B cell (primary cell): ENCODE measurements around the gene DUSP1. TPM values are rescaled to one million over a fixed set of nuclear protein-coding genes. Genes with fewer than 3 reads are reported as not detected.

Experiments used
- ATAC-seq: fragments of 200-7000 bp; cut with Tn5 transposase; one replicate; pipeline ENCODE4 v1.10.0; 2021; ENCODE audit warnings: low read depth, mild to moderate bottlenecking, moderate number of reproducible peaks, moderate library complexity
- CTCF ChIA-PET: fragments of 350-600 bp; sonication (Branson Sonifier 250); formaldehyde crosslinking; loops from one replicate; lab custom pipeline; 2021; ENCODE audit warnings: antibody characterized with exemption, inconsistent platforms; lab: Charles Lee
- POLR2A ChIA-PET: fragments of 350-600 bp; sonication (Branson Sonifier 250); formaldehyde crosslinking; loops from one replicate; lab custom pipeline; 2021; ENCODE audit warnings: antibody characterized with exemption; lab: Charles Lee
- DNase-seq: peaks from one replicate; pipeline ENCODE4 v3.0.0; 2013
- H2AFZ ChIP-seq: 2 replicates; pipeline ENCODE4 v1.6.1; 2012; ENCODE audit warnings: mild to moderate bottlenecking, low read depth, low read length; ENCODE audit not compliant: insufficient read depth, poor library complexity, severe bottlenecking
- H3K27ac ChIP-seq, 2 donors: 1 replicate in 1 of 2; 2 replicates in 1 of 2; pipeline ENCODE4 v1.5.1; 2012 to 2013; ENCODE audit warnings: low read length in 2 of 2, mild to moderate bottlenecking in 2 of 2, moderate library complexity in 1 of 2
- H3K27me3 ChIP-seq, 4 experiments: fragments of 200-600 bp in 1 of 4; sonication (generic) in 1 of 4; replicated peaks in 1 of 4; 1 replicate in 2 of 4; 2 replicates in 2 of 4; pipeline versions ENCODE4 v1.6.1 to v1.7.0; 2013 to 2016; ENCODE audit warnings: low read length in 3 of 4, mild to moderate bottlenecking in 2 of 4, mixed read lengths in 1 of 4, moderate library complexity in 1 of 4; ENCODE audit not compliant: insufficient read depth in 4 of 4, control insufficient read depth in 3 of 4; ENCODE audit errors: control extremely low read depth in 1 of 4
- H3K36me3 ChIP-seq, 2 experiments: replicated peaks in 1 of 2; 1 replicate in 1 of 2; 2 replicates in 1 of 2; pipeline versions ENCODE4 v1.6.1 to v1.7.1; 2013; ENCODE audit warnings: low read length in 1 of 2; ENCODE audit not compliant: insufficient read depth in 2 of 2, control insufficient read depth in 1 of 2; ENCODE audit errors: control extremely low read depth in 1 of 2, extremely low read depth in 1 of 2
- H3K4me1 ChIP-seq, 2 donors: fragments of 200-600 bp in 1 of 2; sonication (generic) in 1 of 2; 1 replicate in 1 of 2; 2 replicates in 1 of 2; pipeline versions ENCODE4 v1.5.1 to v1.6.1; 2013 to 2017; ENCODE audit warnings: low read length in 2 of 2; ENCODE audit not compliant: control insufficient read depth in 2 of 2, insufficient read depth in 2 of 2
- H3K4me2 ChIP-seq: replicated peaks from 2 replicates; pipeline ENCODE3; 2012; ENCODE audit warnings: mild to moderate bottlenecking, low read depth, low read length; ENCODE audit not compliant: poor library complexity, severe bottlenecking
- H3K4me3 ChIP-seq, 5 experiments: fragments of 200-600 bp in 1 of 5; sonication (generic) in 1 of 5; 1 replicate in 3 of 5; 2 replicates in 2 of 5; pipeline versions ENCODE4 v1.5.1 to v1.7.0; 2011 to 2016; ENCODE audit warnings: low read length in 4 of 5, mild to moderate bottlenecking in 4 of 5, low read depth in 2 of 5, control low read depth in 1 of 5, moderate library complexity in 1 of 5; ENCODE audit not compliant: insufficient read depth in 1 of 5; ENCODE audit errors: control extremely low read depth in 1 of 5, extremely low read depth in 1 of 5
- H3K79me2 ChIP-seq: fragments of 200-600 bp; sonication (generic); one replicate; pipeline ENCODE4 v1.6.0; 2016; ENCODE audit warnings: low read length; ENCODE audit not compliant: control insufficient read depth, insufficient read depth
- H3K9ac ChIP-seq: fragments of 200-600 bp; sonication (generic); 2 replicates; pipeline ENCODE4 v1.6.1; 2017; ENCODE audit warnings: mild to moderate bottlenecking, low read length, moderate library complexity
- H3K9me3 ChIP-seq, 3 donors: one replicate each; pipeline versions ENCODE4 v1.6.1 to v1.7.1; 2013; ENCODE audit warnings: low read length in 2 of 3; ENCODE audit not compliant: control insufficient read depth in 2 of 3, insufficient read depth in 1 of 3; ENCODE audit errors: control extremely low read depth in 1 of 3
- H4K20me1 ChIP-seq: 2 replicates; pipeline ENCODE4 v1.6.0; 2012; ENCODE audit warnings: mild to moderate bottlenecking, low read length; ENCODE audit not compliant: insufficient read depth, control insufficient read depth, poor library complexity, severe bottlenecking
- H3K27ac Mint-ChIP-seq: one replicate; pipeline ENCODE4 v1.8.0; 2021; ENCODE audit warnings: mixed read lengths
- H3K27me3 Mint-ChIP-seq: one replicate; pipeline ENCODE4 v1.8.0; 2021; ENCODE audit warnings: mixed read lengths
- H3K4me1 Mint-ChIP-seq: one replicate; pipeline ENCODE4 v1.8.0; 2021; ENCODE audit warnings: mixed read lengths
- H3K4me3 Mint-ChIP-seq: one replicate; pipeline ENCODE4 v1.8.0; 2021; ENCODE audit warnings: mixed read lengths
- H3K9me3 Mint-ChIP-seq: one replicate; pipeline ENCODE4 v1.8.0; 2022; ENCODE audit warnings: mixed read lengths; ENCODE audit not compliant: insufficient read depth
- EZH2 ChIP-seq: IDR thresholded peaks from 2 replicates; pipeline ENCODE4 v1.6.1; 2012; ENCODE audit warnings: borderline replicate concordance, low read depth, mild to moderate bottlenecking, moderate library complexity, low read length; ENCODE audit not compliant: insufficient read depth, poor library complexity, severe bottlenecking
- WGBS: methylation state at CpG from one replicate; pipeline ENCODE4 v1.1.5; 2013; ENCODE audit warnings: missing lambda C conversion rate; ENCODE audit not compliant: insufficient coverage; 5-methylcytosine and 5-hydroxymethylcytosine counted together
- intact Hi-C: fragments of 100-400 bp; cut with micrococcal nuclease; formaldehyde crosslinking; loops from one replicate; pipeline ENCODE4 v1.10.0; 2022
- polyA plus RNA-seq: library from polyadenylated mRNA; depleted of rRNA; stranded (reverse); fragments of >200 nt; gene quantifications from 2 replicates; pipeline ENCODE4 v1.2.3, GENCODE V29; 2012
- total RNA-seq, 2 donors: library from RNA; stranded (reverse); fragments of 120-200 nt in 1 of 2; gene quantifications; 1 replicate in 1 of 2; 2 replicates in 1 of 2; pipeline versions ENCODE4 v1.2.3 to v1.2.4, GENCODE V29; 2013 to 2022
- TF ChIP-seq, protein P1 (sequence below): fragments of 200-600 bp; IDR thresholded peaks from one replicate; pipeline ENCODE4 v1.8.0; 2022; ENCODE audit warnings: antibody characterized with exemption, mild to moderate bottlenecking

DUSP1 gene
- total and polyA plus RNA-seq, 2 donors (not counting 1 experiment from before 2014, with no cell fraction given), result 71.2 to 4,228 TPM

DNA sequence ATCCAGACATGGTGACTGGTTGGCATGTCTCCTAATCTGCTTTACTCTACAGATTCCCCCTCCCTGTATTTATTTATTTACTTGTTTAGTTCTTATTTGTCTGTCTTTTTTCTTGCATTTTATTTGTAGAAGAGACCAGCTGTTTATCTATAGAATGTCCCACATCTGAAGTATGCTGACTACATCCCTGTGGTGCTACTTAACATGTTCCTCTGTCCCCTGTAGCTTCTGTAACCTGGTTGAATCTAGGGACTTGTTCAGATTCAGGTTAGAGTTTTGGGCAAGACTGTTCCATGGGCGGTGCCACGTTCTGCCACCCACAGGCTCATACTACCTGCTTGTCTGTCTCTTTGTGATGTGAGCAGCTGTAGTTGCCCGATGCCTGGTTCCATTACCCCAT lies 23.5 kb downstream of the DUSP1 start:
- TF ChIP-seq, protein P1, sequence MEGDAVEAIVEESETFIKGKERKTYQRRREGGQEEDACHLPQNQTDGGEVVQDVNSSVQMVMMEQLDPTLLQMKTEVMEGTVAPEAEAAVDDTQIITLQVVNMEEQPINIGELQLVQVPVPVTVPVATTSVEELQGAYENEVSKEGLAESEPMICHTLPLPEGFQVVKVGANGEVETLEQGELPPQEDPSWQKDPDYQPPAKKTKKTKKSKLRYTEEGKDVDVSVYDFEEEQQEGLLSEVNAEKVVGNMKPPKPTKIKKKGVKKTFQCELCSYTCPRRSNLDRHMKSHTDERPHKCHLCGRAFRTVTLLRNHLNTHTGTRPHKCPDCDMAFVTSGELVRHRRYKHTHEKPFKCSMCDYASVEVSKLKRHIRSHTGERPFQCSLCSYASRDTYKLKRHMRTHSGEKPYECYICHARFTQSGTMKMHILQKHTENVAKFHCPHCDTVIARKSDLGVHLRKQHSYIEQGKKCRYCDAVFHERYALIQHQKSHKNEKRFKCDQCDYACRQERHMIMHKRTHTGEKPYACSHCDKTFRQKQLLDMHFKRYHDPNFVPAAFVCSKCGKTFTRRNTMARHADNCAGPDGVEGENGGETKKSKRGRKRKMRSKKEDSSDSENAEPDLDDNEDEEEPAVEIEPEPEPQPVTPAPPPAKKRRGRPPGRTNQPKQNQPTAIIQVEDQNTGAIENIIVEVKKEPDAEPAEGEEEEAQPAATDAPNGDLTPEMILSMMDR, result no peak
- no peak for TF ChIP-seq EZH2

DNA sequence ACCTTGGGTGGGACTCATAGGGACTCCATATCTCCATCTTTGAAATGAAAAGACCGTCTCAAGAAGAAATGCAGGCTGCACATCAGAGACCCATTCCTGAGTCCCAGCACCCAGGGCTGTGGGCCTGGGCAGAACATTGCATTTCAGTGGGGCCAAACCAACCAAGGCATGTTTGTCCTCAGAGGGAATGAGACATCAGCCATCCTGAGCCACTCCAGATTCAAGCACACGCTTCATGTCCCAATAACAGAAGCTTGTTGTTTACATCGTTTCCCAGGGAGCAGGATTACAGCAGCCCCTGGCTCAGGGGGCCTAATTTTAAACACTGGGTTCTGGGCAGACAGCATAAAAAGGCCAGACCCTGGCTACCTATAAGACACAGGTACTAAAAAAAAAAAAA lies 24.3 kb downstream of the DUSP1 start:
- POLR2A ChIA-PET, result interaction anchor here (0.7 kb wide), 1 partner anchor 27 kb away, joined by 3 read pairs; no protein-coding TSS in a partner anchor
- no peak overlapping the region for H2AFZ ChIP-seq

More for the DNA sequence above, 23.5 kb downstream of the DUSP1 start:
- intact Hi-C loops, result no loop called here
- Mint-ChIP-seq H3K27ac (no peak overlapping the region), H3K27me3 (no peaks in the 10 kb centered on the region), H3K9me3 (no peaks in the 10 kb centered on the region), H3K4me1 (peaks cover 34% of the 10 kb centered on the region), H3K4me3 (no peak overlapping the region)
- WGBS, result 93% methylated on average over 2 of the region's 3 CpGs
- Histone ChIP-seq H3K9ac (no peak overlapping the region), H2AFZ (no peak overlapping the region), H3K4me2 (no peak overlapping the region), H3K27ac (no peak overlapping the region), H3K4me3 (no peak overlapping the region), H4K20me1 (no peaks in the 10 kb centered on the region), H3K36me3 (no peaks in the 10 kb centered on the region), H3K9me3 (peaks cover 0 to 20% (median 0%) of the 10 kb centered on the region in 3 donors), H3K27me3 (peaks cover 0 to 5% (median 0%) of the 10 kb centered on the region in 4 experiments), H3K79me2 (no peaks in the 10 kb centered on the region), H3K4me1 (peaks cover 16 to 28% of the 10 kb centered on the region in 2 donors)
- POLR2A ChIA-PET, result interaction anchor here (0.7 kb wide), 1 partner anchor 28 kb away, joined by 3 read pairs; no protein-coding TSS in a partner anchor
- ATAC-seq (no peak), DNase-seq (no peak)
- CTCF ChIA-PET, result interaction anchor here (0.7 kb wide), 1 partner anchor 33 kb away, joined by 5 read pairs; no protein-coding TSS in a partner anchor

More for the DNA sequence above, 24.3 kb downstream of the DUSP1 start:
- no peak for ATAC-seq
- Mint-ChIP-seq H3K4me3 (no peak overlapping the region), H3K9me3 (no peaks in the 10 kb centered on the region), H3K27ac (no peak overlapping the region), H3K4me1 (peaks cover 39% of the 10 kb centered on the region), H3K27me3 (no peaks in the 10 kb centered on the region)
- H3K36me3 ChIP-seq, result no peaks in the 10 kb centered on the region
- intact Hi-C loops, result no loop called here
- H3K4me3 ChIP-seq, result no peak overlapping the region
- H3K4me2 ChIP-seq, result no peak overlapping the region
- DNase-seq, result no peak
- TF ChIP-seq EZH2, result no peak
- TF ChIP-seq, protein P1, result no peak
- H3K4me1 ChIP-seq, result peaks cover 24 to 35% of the 10 kb centered on the region in 2 donors
- peaks cover 0 to 5% (median 0%) of the 10 kb centered on the region in 4 experiments for H3K27me3 ChIP-seq
- H3K79me2 ChIP-seq, result no peaks in the 10 kb centered on the region
- H3K27ac ChIP-seq, result no peak overlapping the region
- no peak overlapping the region for H3K9ac ChIP-seq
- no peaks in the 10 kb centered on the region for H4K20me1 ChIP-seq
- CTCF ChIA-PET, result interaction anchor here (0.7 kb wide), 1 partner anchor 32 kb away, joined by 5 read pairs; no protein-coding TSS in a partner anchor
- 77% methylated on average over 3 of the region's 3 CpGs for WGBS
- H3K9me3 ChIP-seq, result peaks cover 0 to 20% (median 0%) of the 10 kb centered on the region in 3 donors
